Mesenchymal stem cell (in vitro differentiated cells and primary cell): ENCODE results near the gene TLK1.

Experiments used
- DNase-seq: peaks from one replicate; pipeline ENCODE4 v3.0.0-alpha.2; 2013
- H2AFZ ChIP-seq: one replicate; pipeline ENCODE4 v1.6.1; 2013; ENCODE audit warnings: low read depth, mild to moderate bottlenecking, control low read depth, inconsistent platforms, low read length, moderate library complexity
- H2AK5ac ChIP-seq: 2 replicates; pipeline ENCODE4 v1.6.1; 2013; ENCODE audit warnings: low read length, moderate library complexity, mild to moderate bottlenecking, inconsistent platforms; ENCODE audit not compliant: severe bottlenecking
- H2BK120ac ChIP-seq: one replicate; pipeline ENCODE4 v1.6.1; 2013; ENCODE audit warnings: low read depth, mild to moderate bottlenecking, inconsistent platforms, low read length, moderate library complexity
- H2BK12ac ChIP-seq, 2 experiments: one replicate each; pipeline ENCODE4 v1.6.1; 2013; ENCODE audit warnings: inconsistent platforms in 2 of 2, low read length in 2 of 2, mild to moderate bottlenecking in 2 of 2, moderate library complexity in 2 of 2, control low read depth in 1 of 2
- H2BK15ac ChIP-seq: one replicate; pipeline ENCODE4 v1.6.1; 2013; ENCODE audit warnings: mild to moderate bottlenecking, low read depth, inconsistent platforms; ENCODE audit not compliant: poor library complexity, severe bottlenecking
- H2BK5ac ChIP-seq: 2 replicates; pipeline ENCODE4 v1.6.1; 2013; ENCODE audit warnings: low read depth, mild to moderate bottlenecking, low read length, control low read depth, inconsistent platforms; ENCODE audit not compliant: poor library complexity, severe bottlenecking
- H3K14ac ChIP-seq, 2 experiments: one replicate each; pipeline ENCODE4 v1.6.1; 2013; ENCODE audit warnings: inconsistent platforms in 2 of 2, low read length in 2 of 2, control low read depth in 1 of 2, mild to moderate bottlenecking in 1 of 2, moderate library complexity in 1 of 2
- H3K18ac ChIP-seq, 2 experiments: one replicate each; pipeline ENCODE4 v1.6.1; 2013; ENCODE audit warnings: inconsistent platforms in 2 of 2, low read length in 2 of 2, control low read depth in 1 of 2, low read depth in 1 of 2, mild to moderate bottlenecking in 1 of 2
- H3K23ac ChIP-seq, 2 experiments: one replicate each; pipeline ENCODE4 v1.6.1; 2013; ENCODE audit warnings: inconsistent platforms in 2 of 2, low read length in 2 of 2, mild to moderate bottlenecking in 2 of 2, moderate library complexity in 2 of 2, control low read depth in 1 of 2
- H3K27ac ChIP-seq: 2 replicates; pipeline ENCODE4 v1.5.1; 2013; ENCODE audit warnings: mild to moderate bottlenecking, moderate library complexity, low read length, control low read depth, inconsistent platforms; ENCODE audit not compliant: poor library complexity, severe bottlenecking
- H3K27me3 ChIP-seq, 2 experiments: 2 replicates each; pipeline versions ENCODE4 v1.6.1 to v1.7.0; 2013; ENCODE audit warnings: low read length in 2 of 2, mild to moderate bottlenecking in 2 of 2, moderate library complexity in 2 of 2, control low read depth in 1 of 2, inconsistent platforms in 1 of 2; ENCODE audit not compliant: control insufficient read depth in 1 of 2, insufficient read depth in 1 of 2
- H3K36me3 ChIP-seq, 2 experiments: 2 replicates each; pipeline versions ENCODE4 v1.6.1 to v1.7.0; 2013; ENCODE audit warnings: low read length in 2 of 2, control low read depth in 1 of 2, inconsistent platforms in 1 of 2, low read depth in 1 of 2, mild to moderate bottlenecking in 1 of 2; ENCODE audit not compliant: insufficient read depth in 2 of 2, control insufficient read depth in 1 of 2
- H3K4ac ChIP-seq, 2 experiments: one replicate each; pipeline ENCODE4 v1.6.1; 2013; ENCODE audit warnings: inconsistent platforms in 2 of 2, low read length in 2 of 2, mild to moderate bottlenecking in 2 of 2, moderate library complexity in 2 of 2, control low read depth in 1 of 2, low read depth in 1 of 2
- H3K4me1 ChIP-seq: 2 replicates; pipeline ENCODE4 v1.6.1; 2013; ENCODE audit warnings: low read depth, low read length, control low read depth; ENCODE audit not compliant: control insufficient read depth, insufficient read depth
- H3K4me2 ChIP-seq: 2 replicates; pipeline ENCODE4 v1.6.1; 2013; ENCODE audit warnings: low read length, mild to moderate bottlenecking, inconsistent platforms; ENCODE audit not compliant: poor library complexity, severe bottlenecking
- H3K4me3 ChIP-seq, 2 experiments: 2 replicates each; pipeline versions ENCODE4 v1.5.1 to v1.7.0; 2013; ENCODE audit warnings: low read length in 2 of 2, mild to moderate bottlenecking in 2 of 2, control low read depth in 1 of 2, low read depth in 1 of 2; ENCODE audit not compliant: insufficient read depth in 1 of 2
- H3K79me1 ChIP-seq: replicated peaks from 2 replicates; pipeline ENCODE4 v1.6.1; 2013; ENCODE audit warnings: mild to moderate bottlenecking, control low read depth, low read length, inconsistent platforms; ENCODE audit not compliant: poor library complexity, severe bottlenecking
- H3K9ac ChIP-seq: 2 replicates; pipeline ENCODE4 v1.7.0; 2013; ENCODE audit warnings: mild to moderate bottlenecking, low read length, moderate library complexity
- H3K9me3 ChIP-seq: 2 replicates; pipeline ENCODE4 v1.7.0; 2013; ENCODE audit warnings: mild to moderate bottlenecking, low read length; ENCODE audit not compliant: control insufficient read depth
- H4K8ac ChIP-seq: one replicate; pipeline ENCODE4 v1.6.1; 2013; ENCODE audit warnings: inconsistent platforms, mild to moderate bottlenecking, low read length, moderate library complexity
- H4K91ac ChIP-seq: one replicate; pipeline ENCODE4 v1.6.1; 2013; ENCODE audit warnings: mild to moderate bottlenecking, low read length, inconsistent platforms
- WGBS: methylation state at CpG from one replicate; pipeline ENCODE4 v1.1.7; 2013; ENCODE audit warnings: mixed read lengths; 5-methylcytosine and 5-hydroxymethylcytosine counted together

Gene TLK1

GRCh38 chr2:171176516-171176915, 15.8 kb upstream of the TLK1 start:
- no peak overlapping the region for H3K18ac ChIP-seq
- H2BK15ac ChIP-seq, result no peak overlapping the region
- H3K4me2 ChIP-seq, result no peak overlapping the region
- H3K79me1 ChIP-seq, result no peaks in the 10 kb centered on the region
- H3K4ac ChIP-seq, result no peak overlapping the region
- no peak overlapping the region for H4K91ac ChIP-seq
- H3K27me3 ChIP-seq, result no peaks in the 10 kb centered on the region
- no peak for DNase-seq
- no peaks in the 10 kb centered on the region for H3K9me3 ChIP-seq
- H2AK5ac ChIP-seq, result no peak overlapping the region
- H3K23ac ChIP-seq, result no peak overlapping the region
- no peak overlapping the region for H2BK120ac ChIP-seq
- no peaks in the 10 kb centered on the region for H3K36me3 ChIP-seq
- no peak overlapping the region for H3K14ac ChIP-seq
- 98% methylated on average over 5 of the region's 5 CpGs for WGBS
- no peaks in the 10 kb centered on the region for H3K4me1 ChIP-seq
- H3K27ac ChIP-seq, result no peak overlapping the region
- H4K8ac ChIP-seq, result no peak overlapping the region
- no peak overlapping the region for H2AFZ ChIP-seq
- no peak overlapping the region for H2BK12ac ChIP-seq
- no peak overlapping the region for H2BK5ac ChIP-seq
- no peak overlapping the region for H3K4me3 ChIP-seq
- H3K9ac ChIP-seq, result no peak overlapping the region

- Histone ChIP-seq H2BK120ac (no peak overlapping the region), H3K4me2 (no peak overlapping the region), H3K9me3 (no peaks in the 10 kb centered on the region), H2BK5ac (no peak overlapping the region), H2BK12ac (no peak overlapping the region), H3K4me3 (no peak overlapping the region), H3K27ac (no peak overlapping the region), H3K27me3 (no peaks in the 10 kb centered on the region), H3K79me1 (no peaks in the 10 kb centered on the region), H4K91ac (no peak overlapping the region), H3K18ac (no peak overlapping the region), H3K4ac (no peak overlapping the region), H3K14ac (no peak overlapping the region), H2AFZ (no peak overlapping the region), H2BK15ac (no peak overlapping the region), H4K8ac (no peak overlapping the region), H3K23ac (no peak overlapping the region), H3K4me1 (no peaks in the 10 kb centered on the region), H3K36me3 (no peaks in the 10 kb centered on the region), H3K9ac (no peak overlapping the region), H2AK5ac (no peak overlapping the region)
- no peak for DNase-seq
- WGBS, result 68% methylated on average over 1 of the region's 2 CpGs
Measured at GRCh38 chr2:171174075-171174474, 13.4 kb upstream of the TLK1 start.

- no peak for DNase-seq
- Histone ChIP-seq H3K23ac (no peak overlapping the region), H2BK5ac (no peak overlapping the region), H3K27ac (no peak overlapping the region), H2BK15ac (no peak overlapping the region), H3K9me3 (no peaks in the 10 kb centered on the region), H4K8ac (no peak overlapping the region), H3K18ac (no peak overlapping the region), H2BK120ac (no peak overlapping the region), H3K4me3 (no peak overlapping the region), H3K4me2 (no peak overlapping the region), H4K91ac (no peak overlapping the region), H2AFZ (no peak overlapping the region), H3K27me3 (no peaks in the 10 kb centered on the region), H3K14ac (no peak overlapping the region), H3K36me3 (no peaks in the 10 kb centered on the region), H3K4me1 (no peaks in the 10 kb centered on the region), H3K9ac (no peak overlapping the region), H3K4ac (no peak overlapping the region), H2AK5ac (no peak overlapping the region), H2BK12ac (no peak overlapping the region), H3K79me1 (no peaks in the 10 kb centered on the region)
- WGBS, result 89% methylated on average over 1 of the region's 1 CpG
Measured at GRCh38 chr2:171173087-171173486, 12.4 kb upstream of the TLK1 start.

- Histone ChIP-seq H4K91ac (no peak overlapping the region), H4K8ac (no peak overlapping the region), H3K9me3 (no peaks in the 10 kb centered on the region), H2AFZ (no peak overlapping the region), H3K9ac (no peak overlapping the region), H2BK120ac (no peak overlapping the region), H3K4me3 (no peak overlapping the region), H2AK5ac (no peak overlapping the region), H3K27me3 (no peaks in the 10 kb centered on the region), H3K27ac (no peak overlapping the region), H3K4me2 (no peak overlapping the region), H3K79me1 (no peaks in the 10 kb centered on the region), H3K4me1 (no peaks in the 10 kb centered on the region), H3K23ac (no peak overlapping the region), H2BK15ac (no peak overlapping the region), H3K18ac (no peak overlapping the region), H2BK12ac (no peak overlapping the region), H3K36me3 (no peaks in the 10 kb centered on the region), H2BK5ac (no peak overlapping the region), H3K4ac (no peak overlapping the region), H3K14ac (no peak overlapping the region)
- 90% methylated on average over 1 of the region's 1 CpG for WGBS
- no peak for DNase-seq
Measured at GRCh38 chr2:171171808-171172207, 11.1 kb upstream of the TLK1 start.
